WTC11 (cell line): Measurements from ENCODE around the gene UBL4A.

Experiments used
- ATF2 ChIP-seq: sonication (generic); formaldehyde crosslinking; IDR thresholded peaks from 2 replicates; pipeline ENCODE4 v1.8.1; 2022; ENCODE audit warnings: low read depth, missing genetic modification reagents, borderline replicate concordance
- ATF3 ChIP-seq: sonication (generic); formaldehyde crosslinking; conservative IDR thresholded peaks from 2 replicates; pipeline ENCODE4 v1.8.1; 2022; ENCODE audit warnings: mild to moderate bottlenecking, missing genetic modification reagents
- CTCF ChIP-seq: fragments of 200-600 bp; IDR thresholded peaks from 2 replicates; pipeline ENCODE4 v1.8.0; 2022; ENCODE audit warnings: antibody characterized with exemption
- E2F5 ChIP-seq: sonication (generic); formaldehyde crosslinking; IDR thresholded peaks from 2 replicates; pipeline ENCODE4 v1.8.1; 2022; ENCODE audit warnings: mild to moderate bottlenecking, moderate library complexity, missing genetic modification reagents
- ELF4 ChIP-seq: sonication (generic); formaldehyde crosslinking; IDR thresholded peaks from 2 replicates; pipeline ENCODE4 v1.8.1; 2022; ENCODE audit warnings: low read depth, mild to moderate bottlenecking, moderate library complexity, missing genetic modification reagents
- MYBL2 ChIP-seq: sonication (generic); formaldehyde crosslinking; IDR thresholded peaks from 2 replicates; pipeline ENCODE4 v1.8.1; 2023; ENCODE audit warnings: mild to moderate bottlenecking, moderate library complexity, missing genetic modification reagents
- NFYB ChIP-seq: sonication (generic); formaldehyde crosslinking; conservative IDR thresholded peaks from 2 replicates; pipeline ENCODE4 v1.8.0; 2022; ENCODE audit warnings: low read depth, missing genetic modification reagents
- ZNF416 ChIP-seq: fragments of 250-450 bp; sonication (Bioruptor Pico); IDR thresholded peaks from 2 replicates; pipeline ENCODE4 v1.9.0; 2021; ENCODE audit warnings: mild to moderate bottlenecking, inconsistent platforms

GRCh38 chrX:154444755-154445246 lies 41.6 kb downstream of the UBL4A start:
- TF ChIP-seq CTCF (no peak), E2F5 (CRISPR knock-in tag) (no peak), NFYB (no peak), ELF4 (no peak), ATF3 (no peak), MYBL2 (CRISPR knock-in tag) (no peak), ATF2 (CRISPR knock-in tag) (no peak), ZNF416 (CRISPR knock-in tag) (no peak)
